ENCODE measurements around the gene CHRNB2.

CHRNB2 gene

DNA sequence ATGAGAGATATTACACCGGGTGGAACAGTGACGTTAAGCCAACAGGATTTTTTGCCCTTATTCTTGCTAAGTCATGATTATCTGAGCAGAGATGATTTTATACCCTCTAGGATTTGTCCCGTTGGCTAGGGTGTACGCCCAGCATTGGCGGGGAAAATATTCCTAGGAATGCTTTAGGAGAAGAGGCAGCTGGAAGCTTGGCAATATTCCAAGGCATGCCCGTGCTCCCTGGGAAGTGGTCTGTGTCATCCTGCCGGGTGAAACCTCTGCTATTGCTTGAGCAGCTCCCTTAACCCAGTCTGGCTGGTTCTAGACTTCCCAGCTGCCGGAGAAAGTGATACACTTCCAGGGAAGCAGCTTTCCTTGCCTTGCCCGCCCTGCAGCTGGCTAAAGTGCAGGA is 16.2 kb downstream of the CHRNB2 start:
- DNase-seq (ENCODE audit: insufficient read length, low spot score): no peak
- TF ChIP-seq CTCF (IDR thresholded peaks at IDR 0.05; ENCODE audit: insufficient read depth, missing control alignments): no peak
- FAIRE-seq: no peak

- FAIRE-seq: no peak
- TF ChIP-seq CTCF (IDR thresholded peaks at IDR 0.05; ENCODE audit: insufficient read depth, missing control alignments): no peak
- DNase-seq (ENCODE audit: insufficient read length, low spot score): no peak
Measured at GRCh38 chr1:154584267-154584994, 16.9 kb downstream of the CHRNB2 start.

DNA sequence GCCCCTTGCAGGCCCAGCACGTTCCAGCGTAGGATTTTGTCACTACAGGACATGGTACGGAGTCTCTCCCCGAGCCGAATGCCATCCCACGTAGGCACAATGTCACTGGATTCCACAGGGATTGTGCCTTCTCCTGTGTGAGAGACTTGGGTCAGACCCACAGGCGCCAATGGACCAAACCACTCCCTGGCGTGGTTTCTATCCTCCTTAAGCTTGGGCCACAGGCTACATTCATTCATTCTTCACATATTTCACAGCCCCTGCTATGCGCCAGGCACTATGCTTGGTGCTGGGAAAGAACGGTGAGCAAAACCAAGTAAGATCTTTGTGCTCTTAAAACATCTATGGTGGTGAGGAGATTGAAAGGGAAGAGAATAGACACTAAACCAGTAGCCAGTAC is 18.7 kb downstream of the CHRNB2 start:
- DNase-seq (ENCODE audit: insufficient read length, low spot score): no peak
- no peak for TF ChIP-seq CTCF (IDR thresholded peaks at IDR 0.05; ENCODE audit: insufficient read depth, missing control alignments)
- no peak for FAIRE-seq

- DNase-seq (ENCODE audit: insufficient read length, low spot score): no peak
- TF ChIP-seq CTCF (IDR thresholded peaks at IDR 0.05; ENCODE audit: insufficient read depth, missing control alignments): no peak
- no peak for FAIRE-seq
Measured at GRCh38 chr1:154586641-154587040, 19.1 kb downstream of the CHRNB2 start.

GRCh38 chr1:154589780-154590179 is 22.2 kb downstream of the CHRNB2 start:
- FAIRE-seq: no peak
- DNase-seq (ENCODE audit: insufficient read length, low spot score): no peak
- no peak for TF ChIP-seq CTCF (IDR thresholded peaks at IDR 0.05; ENCODE audit: insufficient read depth, missing control alignments)

DNA sequence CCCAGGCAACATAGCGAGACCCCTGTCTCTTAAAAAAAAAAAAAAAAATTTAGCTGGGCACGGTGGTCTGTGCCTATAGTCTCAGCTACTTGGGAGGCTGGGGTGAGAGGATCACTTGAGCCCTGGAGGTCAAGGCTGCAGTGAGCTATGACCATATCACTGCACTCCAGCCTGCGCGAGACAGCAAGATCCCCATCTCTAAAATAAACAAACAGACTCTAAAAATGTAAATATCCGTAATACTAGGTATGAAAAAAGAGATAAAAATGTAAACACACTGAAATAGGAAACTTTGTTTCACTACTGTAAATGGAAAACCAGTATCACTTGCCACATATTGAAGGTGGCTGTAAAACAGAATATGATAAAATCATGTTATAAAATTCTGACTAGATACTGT is 23.2 kb downstream of the CHRNB2 start:
- DNase-seq (ENCODE audit: insufficient read length, low spot score): no peak
- TF ChIP-seq CTCF (IDR thresholded peaks at IDR 0.05; ENCODE audit: insufficient read depth, missing control alignments): no peak
- FAIRE-seq: no peak

DNA sequence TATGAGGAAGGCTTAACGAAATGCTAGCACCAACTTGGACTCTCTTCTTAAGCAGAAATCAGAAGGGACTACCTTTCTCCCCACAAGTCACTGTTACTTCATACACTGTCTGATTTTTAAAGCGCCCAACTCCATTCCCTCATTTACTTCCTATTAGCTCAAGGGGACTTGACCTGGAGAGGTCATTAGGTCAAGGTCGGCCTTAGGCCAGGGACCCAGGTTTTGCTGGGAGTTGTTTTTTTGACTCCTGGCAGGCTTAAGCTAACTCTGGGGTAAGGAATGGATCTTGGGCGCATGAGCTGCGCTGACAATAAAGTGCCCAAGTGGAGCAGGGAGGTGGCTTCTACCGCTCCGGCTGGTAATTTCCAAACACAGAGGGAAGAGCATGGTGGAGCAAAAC is 23.6 kb downstream of the CHRNB2 start:
- DNase-seq (ENCODE audit: insufficient read length, low spot score): no peak
- FAIRE-seq: no peak
- no peak for TF ChIP-seq CTCF (IDR thresholded peaks at IDR 0.05; ENCODE audit: insufficient read depth, missing control alignments)
